AG04450 (cell line): Measurements from ENCODE around the gene MAGEA10. TPM values are rescaled to one million over a fixed set of nuclear protein-coding genes. Genes with fewer than 3 reads are reported as not detected.

Experiments
- CTCF ChIA-PET: fragments of 300-600, 350-600 bp; formaldehyde crosslinking; extraction: SDS; loops from one replicate; lab custom pipeline; 2022; ENCODE audit warnings: antibody characterized with exemption, inconsistent platforms; lab: Charles Lee
- POLR2A ChIA-PET: fragments of 350-600 bp; formaldehyde crosslinking; extraction: SDS; loops from one replicate; lab custom pipeline; 2021; ENCODE audit warnings: antibody characterized with exemption, inconsistent platforms; lab: Yijun Ruan, JAX
- DNase-seq: peaks from one replicate; pipeline ENCODE4 v3.0.0-alpha.2; 2011; ENCODE audit warnings: low read depth, low spot score
- H3K27ac ChIP-seq: one replicate; pipeline ENCODE4 v1.5.1; 2012; ENCODE audit warnings: low read depth, low read length, control low read depth
- H3K27me3 ChIP-seq: one replicate; pipeline ENCODE4 v1.6.0; 2012; ENCODE audit warnings: low read length; ENCODE audit not compliant: control insufficient read depth, insufficient read depth
- H3K4me3 ChIP-seq: 2 replicates; pipeline ENCODE4 v1.5.1; 2011; ENCODE audit warnings: mild to moderate bottlenecking, low read depth, low read length, control low read depth
- H3K9me3 ChIP-seq: 2 replicates; pipeline ENCODE4 v1.5.1; 2012; ENCODE audit warnings: low read length; ENCODE audit not compliant: control insufficient read depth, insufficient read depth
- CTCF ChIP-seq: IDR thresholded peaks from 2 replicates; pipeline ENCODE4 v1.5.1; 2011; ENCODE audit warnings: low read depth, low read length, control low read depth, inconsistent platforms
- polyA plus RNA-seq: library from polyadenylated mRNA; depleted of rRNA; stranded (reverse); fragments of >200 nt; gene quantifications from 2 replicates; pipeline ENCODE4 v1.2.3, GENCODE V29; 2011

MAGEA10 gene
- polyA plus RNA-seq, 1 experiment, result not detected

DNA sequence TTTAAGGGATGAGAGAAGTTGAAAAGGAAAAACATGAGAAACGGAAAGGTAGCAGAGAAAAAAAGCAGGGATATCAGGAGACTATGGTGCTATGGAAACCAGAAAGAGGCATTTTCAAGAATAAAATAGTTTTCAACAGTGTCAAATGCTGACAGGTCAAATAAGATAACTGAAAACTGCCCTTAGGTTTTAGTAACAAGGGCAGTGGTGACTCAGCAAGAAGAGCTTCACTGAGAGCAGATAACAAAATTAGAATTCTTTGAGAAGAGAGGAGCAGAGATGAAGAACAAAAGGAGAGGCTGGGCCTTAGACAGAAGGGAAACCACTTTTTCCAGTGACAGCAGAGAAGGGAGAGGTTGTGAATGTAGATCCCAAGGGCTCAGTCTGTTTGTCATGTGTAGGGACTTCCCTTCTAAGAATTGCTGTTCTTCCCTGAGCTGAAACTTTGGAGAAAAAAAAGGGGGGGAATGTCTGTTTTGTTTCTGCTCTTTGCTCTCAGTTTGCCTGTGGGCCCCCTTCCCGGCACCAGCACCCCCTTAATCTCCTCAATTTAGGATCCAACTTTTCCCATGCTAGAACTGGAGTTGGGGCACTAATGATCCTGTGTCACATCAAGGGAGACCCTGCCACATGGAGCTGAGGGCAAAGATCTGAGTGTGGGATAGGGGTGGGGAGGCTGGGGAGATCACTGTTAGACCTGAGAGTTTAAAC lies 26.8 kb upstream of the MAGEA10 start:
- DNase-seq, result no peak
- H3K27me3 ChIP-seq, result no peaks in the 10 kb centered on the region
- no peak overlapping the region for H3K27ac ChIP-seq
- no peak for TF ChIP-seq CTCF
- ChIA-PET CTCF (no interaction called here), POLR2A (no interaction called here)
- H3K9me3 ChIP-seq, result no peaks in the 10 kb centered on the region
- H3K4me3 ChIP-seq, result no peak overlapping the region

- H3K27me3 ChIP-seq, result no peaks in the 10 kb centered on the region
- no peak overlapping the region for H3K4me3 ChIP-seq
- CTCF ChIA-PET, result no interaction called here
- no peak overlapping the region for H3K27ac ChIP-seq
- H3K9me3 ChIP-seq, result no peaks in the 10 kb centered on the region
- POLR2A ChIA-PET, result no interaction called here
- no peak for DNase-seq
- TF ChIP-seq CTCF, result no peak
Observed at GRCh38 chrX:152157042-152157441, 18.7 kb upstream of the MAGEA10 start.

- no peak for TF ChIP-seq CTCF
- H3K4me3 ChIP-seq, result no peak overlapping the region
- ChIA-PET CTCF (no interaction called here), POLR2A (no interaction called here)
- no peak overlapping the region for H3K27ac ChIP-seq
- no peak for DNase-seq
- H3K9me3 ChIP-seq, result no peaks in the 10 kb centered on the region
- H3K27me3 ChIP-seq, result no peaks in the 10 kb centered on the region
Observed at GRCh38 chrX:152155766-152156310, 17.5 kb upstream of the MAGEA10 start.

- ChIA-PET POLR2A (no interaction called here), CTCF (no interaction called here)
- H3K27ac ChIP-seq, result no peak overlapping the region
- TF ChIP-seq CTCF, result no peak
- H3K9me3 ChIP-seq, result no peaks in the 10 kb centered on the region
- H3K27me3 ChIP-seq, result no peaks in the 10 kb centered on the region
- H3K4me3 ChIP-seq, result no peak overlapping the region
- DNase-seq, result no peak
Observed at GRCh38 chrX:152154050-152154449, 15.7 kb upstream of the MAGEA10 start.

- Histone ChIP-seq H3K27me3 (no peaks in the 10 kb centered on the region), H3K9me3 (no peaks in the 10 kb centered on the region), H3K4me3 (no peak overlapping the region), H3K27ac (no peak overlapping the region)
- ChIA-PET POLR2A (no interaction called here), CTCF (no interaction called here)
- no peak for DNase-seq
- TF ChIP-seq CTCF, result no peak
Observed at GRCh38 chrX:152151256-152151655, 12.9 kb upstream of the MAGEA10 start.
